MCF 10A (cell line): ENCODE measurements around the gene TTC39C. TPM values are rescaled to one million over a fixed set of nuclear protein-coding genes. Genes with fewer than 3 reads are reported as not detected.
"Not testable (repeated sequence)": the region's sequence is repeated elsewhere in the genome, so short reads cannot be mapped to it uniquely, and the experiment has no call there.

Experiments used
- BruUV-seq: library from RNA; stranded (reverse); fragments of 400-500 nt; replicated peaks from 2 replicates; lab custom pipeline; 2021; lab: Mats Ljungman, UMichigan
- CTCF ChIA-PET: fragments of 300-600 bp; sonication (Branson Sonifier 250); formaldehyde crosslinking; extraction: SDS; loops from one replicate; lab custom pipeline; 2021; ENCODE audit warnings: antibody characterized with exemption, inconsistent platforms; lab: Yijun Ruan, JAX
- POLR2A ChIA-PET: fragments of 300-600, 350-650 bp; sonication (Branson Sonifier 250); formaldehyde crosslinking; extraction: SDS; loops from one replicate; lab custom pipeline; 2020; ENCODE audit warnings: antibody characterized with exemption, inconsistent platforms; lab: Yijun Ruan, JAX
- DNase-seq: peaks from one replicate; pipeline ENCODE4 v3.0.0-alpha.2; 2018; ENCODE audit not compliant: unreplicated experiment
- H3K27ac Mint-ChIP-seq: one replicate; pipeline ENCODE4 v1.8.0; 2022; ENCODE audit warnings: mild to moderate bottlenecking, low read depth, mixed read lengths; ENCODE audit not compliant: unreplicated experiment
- H3K27me3 Mint-ChIP-seq: one replicate; pipeline ENCODE4 v1.8.0; 2022; ENCODE audit warnings: mixed read lengths; ENCODE audit not compliant: insufficient read depth, unreplicated experiment
- H3K36me3 Mint-ChIP-seq: one replicate; pipeline ENCODE4 v1.8.0; 2022; ENCODE audit warnings: mild to moderate bottlenecking, moderate library complexity, mixed read lengths; ENCODE audit not compliant: insufficient read depth, unreplicated experiment
- H3K4me1 Mint-ChIP-seq: one replicate; pipeline ENCODE4 v1.8.0; 2022; ENCODE audit warnings: mixed read lengths; ENCODE audit not compliant: insufficient read depth, unreplicated experiment
- H3K4me3 Mint-ChIP-seq: one replicate; pipeline ENCODE4 v1.8.0; 2022; ENCODE audit warnings: mild to moderate bottlenecking, moderate library complexity, mixed read lengths; ENCODE audit not compliant: unreplicated experiment
- H3K9me3 Mint-ChIP-seq: one replicate; pipeline ENCODE4 v1.8.0; 2022; ENCODE audit warnings: mixed read lengths; ENCODE audit not compliant: unreplicated experiment
- intact Hi-C: fragments of 100-400 bp; cut with micrococcal nuclease; formaldehyde crosslinking; loops from 2 replicates; pipeline ENCODE4 v1.14.1; 2022
- total RNA-seq: library from RNA; stranded (reverse); gene quantifications from 2 replicates; pipeline ENCODE4 v1.2.3, GENCODE V29; 2022
- TF ChIP-seq, protein P1 (sequence below): fragments of 200-600 bp; IDR thresholded peaks from one replicate; pipeline ENCODE4 v1.8.0; 2022; ENCODE audit warnings: antibody characterized with exemption, mild to moderate bottlenecking; ENCODE audit not compliant: unreplicated experiment

Gene TTC39C
- total RNA-seq, 1 experiment from 2014 or later: 12.9 TPM

DNA sequence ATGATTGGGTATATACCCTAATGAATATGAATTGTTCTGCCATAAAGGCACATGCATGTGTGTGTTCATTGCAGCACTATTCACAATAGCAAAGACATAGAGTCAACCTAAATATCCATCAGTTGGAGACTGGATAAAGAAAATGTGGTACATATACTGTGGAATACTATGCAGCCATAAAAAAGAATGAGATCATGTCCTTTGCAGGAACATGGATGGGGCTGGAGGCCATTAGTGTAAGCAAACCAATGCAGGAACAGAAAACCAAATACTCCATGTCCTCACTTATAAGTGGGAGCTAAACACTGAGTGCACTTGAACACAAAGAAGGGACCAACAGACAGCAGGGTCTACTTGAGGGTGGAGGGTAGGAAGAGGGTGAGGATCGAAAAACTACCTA, 43.2 kb downstream of the TTC39C start:
- ChIA-PET POLR2A (no interaction called here), CTCF (interaction anchor here (1.8 kb wide), 1 partner anchor 18 kb away, joined by 6 read pairs; no protein-coding TSS in a partner anchor)
- Mint-ChIP-seq H3K4me3 (no peak overlapping the region), H3K36me3 (no peaks in the 10 kb centered on the region), H3K9me3 (no peaks in the 10 kb centered on the region), H3K27me3 (no peaks in the 10 kb centered on the region), H3K27ac (no peak overlapping the region), H3K4me1 (peaks cover 5% of the 10 kb centered on the region)
- BruUV-seq: no TSS peak
- TF ChIP-seq, protein P1, sequence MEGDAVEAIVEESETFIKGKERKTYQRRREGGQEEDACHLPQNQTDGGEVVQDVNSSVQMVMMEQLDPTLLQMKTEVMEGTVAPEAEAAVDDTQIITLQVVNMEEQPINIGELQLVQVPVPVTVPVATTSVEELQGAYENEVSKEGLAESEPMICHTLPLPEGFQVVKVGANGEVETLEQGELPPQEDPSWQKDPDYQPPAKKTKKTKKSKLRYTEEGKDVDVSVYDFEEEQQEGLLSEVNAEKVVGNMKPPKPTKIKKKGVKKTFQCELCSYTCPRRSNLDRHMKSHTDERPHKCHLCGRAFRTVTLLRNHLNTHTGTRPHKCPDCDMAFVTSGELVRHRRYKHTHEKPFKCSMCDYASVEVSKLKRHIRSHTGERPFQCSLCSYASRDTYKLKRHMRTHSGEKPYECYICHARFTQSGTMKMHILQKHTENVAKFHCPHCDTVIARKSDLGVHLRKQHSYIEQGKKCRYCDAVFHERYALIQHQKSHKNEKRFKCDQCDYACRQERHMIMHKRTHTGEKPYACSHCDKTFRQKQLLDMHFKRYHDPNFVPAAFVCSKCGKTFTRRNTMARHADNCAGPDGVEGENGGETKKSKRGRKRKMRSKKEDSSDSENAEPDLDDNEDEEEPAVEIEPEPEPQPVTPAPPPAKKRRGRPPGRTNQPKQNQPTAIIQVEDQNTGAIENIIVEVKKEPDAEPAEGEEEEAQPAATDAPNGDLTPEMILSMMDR: no peak
- DNase-seq: no peak
- intact Hi-C loops: no loop called here

DNA sequence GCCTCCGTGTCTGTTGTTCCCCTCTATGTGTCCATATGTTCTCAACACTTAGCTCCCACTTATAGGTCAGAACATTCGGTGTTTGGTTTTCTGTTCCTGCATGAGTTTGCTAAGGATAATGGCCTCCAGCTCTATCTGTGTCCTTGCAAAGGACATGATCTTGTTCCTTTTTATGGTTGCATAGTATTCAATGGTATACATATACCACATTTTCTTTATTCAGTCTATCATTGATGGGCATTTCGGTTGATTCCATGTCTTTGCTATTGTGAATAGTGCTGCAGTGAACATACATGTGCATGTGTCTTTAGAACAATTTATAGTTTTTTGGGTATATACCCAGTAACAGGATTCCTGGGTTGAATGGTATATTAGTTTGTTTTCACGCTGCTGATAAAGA, 44.8 kb downstream of the TTC39C start:
- POLR2A ChIA-PET, H3K27ac Mint-ChIP-seq, H3K4me3 Mint-ChIP-seq, DNase-seq, H3K9me3 Mint-ChIP-seq, intact Hi-C loops, H3K27me3 Mint-ChIP-seq, H3K36me3 Mint-ChIP-seq, H3K4me1 Mint-ChIP-seq, BruUV-seq: not testable (repeated sequence)
- CTCF ChIA-PET: interaction anchor here (0.7 kb wide), 1 partner anchor 96 kb away, joined by 3 read pairs; no protein-coding TSS in a partner anchor

DNA sequence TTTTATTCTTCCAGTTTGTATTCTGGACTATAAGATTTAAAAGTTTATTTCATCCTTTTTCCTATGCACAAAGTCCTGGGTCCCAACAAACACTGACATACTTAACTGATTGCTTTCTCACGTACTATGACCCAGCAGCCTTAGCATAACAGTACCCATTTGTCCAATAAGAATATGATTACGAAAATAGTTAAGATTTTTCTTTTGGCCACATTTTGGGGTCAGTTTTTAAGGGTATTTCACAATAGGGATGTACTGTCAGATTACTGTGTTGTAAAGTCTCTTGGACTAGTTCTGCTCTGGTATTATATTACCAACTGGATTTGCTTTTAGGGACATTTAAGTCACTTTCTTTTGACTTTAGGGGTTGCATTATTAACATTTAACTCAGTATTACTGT, 46.1 kb downstream of the TTC39C start:
- POLR2A ChIA-PET: interaction anchor here (0.6 to 0.7 kb wide), 2 partner anchors 46 to 113 kb away, joined by 3 read pairs; partner anchors contain the start of gene TTC39C
- TF ChIP-seq, protein P1: no peak
- DNase-seq: no peak
- intact Hi-C loops: no loop called here
- H3K9me3 Mint-ChIP-seq: no peaks in the 10 kb centered on the region
- H3K27me3 Mint-ChIP-seq: no peaks in the 10 kb centered on the region
- no TSS peak for BruUV-seq
- CTCF ChIA-PET: no interaction called here
- H3K36me3 Mint-ChIP-seq: no peaks in the 10 kb centered on the region
- no peak overlapping the region for H3K4me3 Mint-ChIP-seq
- H3K4me1 Mint-ChIP-seq: peaks cover 9% of the 10 kb centered on the region
- no peak overlapping the region for H3K27ac Mint-ChIP-seq

DNA sequence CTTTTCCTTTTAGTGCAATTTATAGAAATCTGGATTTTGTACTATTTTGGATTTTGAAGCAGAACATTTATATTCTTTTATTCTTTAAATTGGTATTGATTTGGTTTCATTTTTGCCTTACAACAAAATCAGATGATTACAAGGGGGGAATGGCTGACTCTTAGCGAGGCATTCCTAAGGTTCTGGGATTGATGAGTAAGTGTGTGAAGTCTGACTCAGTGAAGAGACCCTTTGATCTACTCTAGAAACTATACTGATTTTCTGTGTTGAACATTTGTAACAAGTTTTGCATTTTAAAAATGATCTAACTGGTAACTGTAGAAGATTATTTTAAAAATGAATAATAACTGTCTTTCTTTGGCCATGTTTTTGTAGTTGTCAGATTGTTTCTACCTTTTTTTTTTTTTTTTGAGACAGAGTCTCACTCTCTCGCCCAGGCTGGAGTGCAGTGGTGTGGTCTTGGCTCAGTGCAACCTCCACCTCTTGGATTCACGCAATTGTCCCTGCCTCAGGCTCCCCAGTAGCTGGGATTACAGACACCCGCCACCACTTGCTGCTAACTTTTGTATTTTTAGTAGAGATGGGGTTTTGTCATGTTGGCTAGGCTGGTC, 48.7 kb downstream of the TTC39C start:
- no peaks in the 10 kb centered on the region for H3K36me3 Mint-ChIP-seq
- H3K27ac Mint-ChIP-seq: peak overlapping the region; percentile 42
- no TSS peak for BruUV-seq
- POLR2A ChIA-PET: interaction anchor here (0.6 kb wide), 1 partner anchor 483 kb away, joined by 3 read pairs; no protein-coding TSS in a partner anchor
- H3K4me3 Mint-ChIP-seq: no peak overlapping the region
- H3K27me3 Mint-ChIP-seq: no peaks in the 10 kb centered on the region
- intact Hi-C loops: no loop called here
- H3K9me3 Mint-ChIP-seq: no peaks in the 10 kb centered on the region
- TF ChIP-seq, protein P1: no peak
- peaks cover 9% of the 10 kb centered on the region for H3K4me1 Mint-ChIP-seq
- CTCF ChIA-PET: no interaction called here
- DNase-seq: peak; percentile 26
